Fibroblast of the aortic adventitia (primary cell): ENCODE measurements around the gene DCP2. TPM values are rescaled to one million over a fixed set of nuclear protein-coding genes. Genes with fewer than 3 reads are reported as not detected.
A peak's percentile ranks its signal among the peaks of the same experiment; 100 is the strongest.

Experiments
- DNase-seq: peaks from one replicate; pipeline ENCODE4 v3.0.0-alpha.2; 2010; ENCODE audit warnings: low read depth
- H3K4me3 ChIP-seq: 2 replicates; pipeline ENCODE4 v1.5.1; 2011; ENCODE audit warnings: low read depth, mild to moderate bottlenecking, control low read depth, low read length, moderate library complexity
- total RNA-seq: library from RNA; depleted of rRNA; stranded (reverse); fragments of >200 nt; gene quantifications from 2 replicates; pipeline ENCODE4 v1.2.3, GENCODE V29; 2012; ENCODE audit warnings: low replicate concordance
- TF ChIP-seq, protein P1 (sequence below): IDR thresholded peaks from 2 replicates; pipeline ENCODE4 v1.5.1; 2011; ENCODE audit warnings: mild to moderate bottlenecking, low read length, control low read depth, inconsistent platforms; ENCODE audit not compliant: insufficient read depth

DCP2 gene
- total RNA-seq, 1 donor = 34.4 TPM

DNA sequence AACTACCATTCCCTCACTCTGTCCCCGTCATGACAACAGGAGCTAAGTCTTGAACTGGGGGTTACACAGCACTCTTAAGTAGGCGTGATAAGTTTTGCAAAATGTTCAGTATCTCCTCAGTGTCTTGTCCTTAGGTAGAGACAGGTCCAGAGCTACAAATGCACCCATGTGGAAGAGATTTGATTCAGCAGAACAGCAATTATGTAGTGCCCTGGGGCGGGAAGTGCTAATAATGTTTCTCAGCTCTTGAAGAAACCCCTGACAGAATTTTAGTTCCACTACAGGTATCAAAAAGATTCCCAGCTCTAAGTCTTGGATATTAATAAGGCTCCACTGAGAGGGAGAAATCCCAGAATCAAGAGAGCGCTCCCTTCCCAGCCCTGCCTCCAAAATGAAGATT, 49.6 kb downstream of the DCP2 start:
- no peak for DNase-seq
- TF ChIP-seq, protein P1, sequence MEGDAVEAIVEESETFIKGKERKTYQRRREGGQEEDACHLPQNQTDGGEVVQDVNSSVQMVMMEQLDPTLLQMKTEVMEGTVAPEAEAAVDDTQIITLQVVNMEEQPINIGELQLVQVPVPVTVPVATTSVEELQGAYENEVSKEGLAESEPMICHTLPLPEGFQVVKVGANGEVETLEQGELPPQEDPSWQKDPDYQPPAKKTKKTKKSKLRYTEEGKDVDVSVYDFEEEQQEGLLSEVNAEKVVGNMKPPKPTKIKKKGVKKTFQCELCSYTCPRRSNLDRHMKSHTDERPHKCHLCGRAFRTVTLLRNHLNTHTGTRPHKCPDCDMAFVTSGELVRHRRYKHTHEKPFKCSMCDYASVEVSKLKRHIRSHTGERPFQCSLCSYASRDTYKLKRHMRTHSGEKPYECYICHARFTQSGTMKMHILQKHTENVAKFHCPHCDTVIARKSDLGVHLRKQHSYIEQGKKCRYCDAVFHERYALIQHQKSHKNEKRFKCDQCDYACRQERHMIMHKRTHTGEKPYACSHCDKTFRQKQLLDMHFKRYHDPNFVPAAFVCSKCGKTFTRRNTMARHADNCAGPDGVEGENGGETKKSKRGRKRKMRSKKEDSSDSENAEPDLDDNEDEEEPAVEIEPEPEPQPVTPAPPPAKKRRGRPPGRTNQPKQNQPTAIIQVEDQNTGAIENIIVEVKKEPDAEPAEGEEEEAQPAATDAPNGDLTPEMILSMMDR = no peak
- H3K4me3 ChIP-seq = no peak overlapping the region

DNA sequence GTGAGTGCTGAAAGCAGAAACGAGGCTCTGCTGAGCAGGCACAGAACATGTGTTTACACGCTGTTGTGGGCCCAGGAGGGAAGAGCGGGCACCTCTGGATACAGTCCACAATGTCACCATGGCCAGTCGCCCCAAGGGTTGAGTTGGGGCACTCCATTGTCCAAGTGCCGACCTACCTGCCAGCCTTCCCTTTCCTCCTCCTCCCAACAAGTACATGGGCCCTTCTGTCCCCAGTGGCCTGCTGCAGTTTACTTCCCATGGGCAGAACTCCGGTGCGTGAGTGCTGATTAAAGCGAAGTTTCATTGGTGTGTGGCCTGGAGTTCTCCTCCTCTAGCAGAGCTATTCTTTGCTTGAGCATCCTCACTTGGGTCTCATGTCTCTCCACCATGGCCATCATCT, 50.4 kb downstream of the DCP2 start:
- H3K4me3 ChIP-seq = no peak overlapping the region
- DNase-seq = no peak
- TF ChIP-seq, protein P1 = no peak

DNA sequence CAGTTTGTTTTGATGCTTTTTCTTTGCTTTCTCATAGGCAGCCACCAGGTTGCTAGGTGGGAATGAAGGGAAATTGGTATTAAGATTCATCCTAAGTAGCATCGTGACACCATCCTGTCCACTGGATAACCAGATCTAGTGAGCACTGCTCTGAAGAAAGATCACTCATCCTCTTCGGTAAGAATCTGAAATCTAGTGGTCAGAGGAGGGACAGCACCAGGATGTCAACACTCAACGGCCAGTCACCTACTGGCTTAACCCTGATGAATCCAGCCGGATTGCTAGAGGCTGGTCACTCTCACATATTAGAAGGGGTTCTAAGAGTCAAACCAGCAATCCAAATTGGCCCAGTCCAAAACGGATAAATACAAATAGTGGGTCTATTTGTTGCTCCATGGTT, 50.8 kb downstream of the DCP2 start:
- H3K4me3 ChIP-seq = no peak overlapping the region
- no peak for DNase-seq
- TF ChIP-seq, protein P1 = no peak

DNA sequence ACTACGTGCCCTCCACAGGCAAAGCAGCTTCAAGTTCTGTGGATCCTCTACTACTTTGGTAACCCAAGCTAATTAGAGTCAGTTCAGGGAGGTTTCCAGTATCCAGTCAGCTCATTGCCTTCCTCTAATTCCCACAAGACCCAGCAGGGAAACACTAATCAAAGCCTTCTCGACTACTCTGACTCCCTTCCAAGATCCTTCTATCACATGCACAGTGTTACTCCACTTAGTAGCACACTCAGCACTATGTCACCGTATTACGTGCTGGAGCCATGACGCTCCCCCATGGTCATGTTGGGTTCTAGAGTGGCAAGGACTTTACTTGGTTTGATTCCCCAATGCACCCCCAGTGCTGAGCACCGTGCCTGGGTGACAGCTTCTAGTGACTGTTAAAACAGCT, 53.0 kb downstream of the DCP2 start:
- peak; percentile 69 for DNase-seq
- H3K4me3 ChIP-seq = no peak overlapping the region
- TF ChIP-seq, protein P1 = no peak

DNA sequence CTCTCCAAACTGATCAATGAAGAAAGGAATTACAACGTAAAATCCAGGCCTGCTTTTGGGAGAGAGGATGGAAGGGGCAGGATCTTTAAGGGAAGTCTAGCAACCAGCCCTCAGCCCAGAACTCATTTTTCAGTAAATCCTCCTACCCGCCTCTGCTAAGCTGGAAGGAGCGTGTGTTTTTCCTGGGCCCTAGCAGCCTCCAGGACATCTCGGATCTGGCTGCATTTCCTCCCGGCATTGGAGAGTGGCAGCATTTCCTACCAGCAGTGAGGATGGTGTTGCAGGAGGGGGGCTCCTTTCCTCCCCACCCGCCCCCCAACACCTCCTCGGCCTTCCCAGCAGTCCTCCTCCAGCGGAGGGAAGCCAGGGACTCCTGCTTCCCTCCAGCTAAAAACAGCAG, 54.5 kb downstream of the DCP2 start:
- TF ChIP-seq, protein P1 = no peak
- no peak for DNase-seq
- H3K4me3 ChIP-seq = no peak overlapping the region

DNA sequence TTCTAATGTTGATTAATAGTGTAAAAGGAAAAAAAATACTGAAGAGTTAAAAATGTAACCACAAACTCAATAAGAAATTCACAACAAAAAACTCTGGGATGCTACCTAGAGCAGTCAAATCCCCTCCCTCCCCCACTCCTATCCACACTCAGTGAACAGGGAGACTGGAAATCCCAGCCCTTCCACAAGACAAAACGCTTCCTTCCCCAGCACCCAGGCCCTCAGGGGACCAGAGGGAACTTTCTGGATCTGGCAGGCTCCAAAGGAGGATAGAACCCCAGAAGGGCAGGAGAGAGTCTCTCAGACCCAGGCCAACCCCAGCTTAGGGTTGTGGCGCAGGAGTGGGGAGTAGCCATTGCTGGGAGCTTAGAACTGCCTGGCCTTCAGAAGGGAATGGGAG, 55.0 kb downstream of the DCP2 start:
- TF ChIP-seq, protein P1 = no peak
- no peak for DNase-seq
- H3K4me3 ChIP-seq = no peak overlapping the region

DNA sequence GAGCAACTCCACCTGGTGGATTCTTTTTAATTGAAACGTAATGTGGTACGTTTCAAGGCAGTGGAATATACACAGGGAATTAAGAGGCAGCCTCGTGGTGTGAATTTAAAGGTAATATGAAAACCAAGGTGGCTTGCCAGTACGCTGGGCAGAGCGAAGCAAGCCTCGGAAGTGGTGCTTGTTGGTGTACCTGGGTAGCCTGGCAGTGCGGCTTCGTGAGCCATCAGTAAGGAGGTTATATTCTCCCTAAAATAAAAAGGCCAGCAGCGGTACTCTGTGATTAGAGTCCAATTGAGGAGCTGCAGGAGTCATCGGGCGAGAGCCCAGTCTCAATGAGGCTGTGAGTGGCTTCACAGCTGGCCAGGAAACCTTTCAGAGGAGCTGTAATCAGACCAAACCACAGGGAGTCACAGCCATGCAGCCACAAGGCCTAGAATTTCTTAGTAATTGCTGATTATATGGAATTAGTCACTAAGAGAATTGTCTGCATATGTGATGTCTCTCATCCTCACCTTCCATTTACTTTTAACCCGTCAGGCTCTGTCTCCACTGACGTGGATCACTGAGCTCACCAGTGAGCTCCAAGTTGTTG, 57.7 kb downstream of the DCP2 start:
- H3K4me3 ChIP-seq = no peak overlapping the region
- TF ChIP-seq, protein P1 = no peak
- DNase-seq = peak; percentile 87
